IPS-18c (cell line): ENCODE data around the gene MKNK1.

ENCODE experiments used
- H3K4me3 ChIP-seq: 2 replicates; pipeline ENCODE4 v1.7.0; 2013; ENCODE audit warnings: low read depth, mild to moderate bottlenecking, low read length, moderate library complexity; ENCODE audit not compliant: insufficient read depth
- H3K9me3 ChIP-seq: one replicate; pipeline ENCODE4 v1.6.1; 2013; ENCODE audit warnings: mild to moderate bottlenecking, low read length, moderate library complexity; ENCODE audit not compliant: control insufficient read depth, insufficient read depth

Gene MKNK1

DNA sequence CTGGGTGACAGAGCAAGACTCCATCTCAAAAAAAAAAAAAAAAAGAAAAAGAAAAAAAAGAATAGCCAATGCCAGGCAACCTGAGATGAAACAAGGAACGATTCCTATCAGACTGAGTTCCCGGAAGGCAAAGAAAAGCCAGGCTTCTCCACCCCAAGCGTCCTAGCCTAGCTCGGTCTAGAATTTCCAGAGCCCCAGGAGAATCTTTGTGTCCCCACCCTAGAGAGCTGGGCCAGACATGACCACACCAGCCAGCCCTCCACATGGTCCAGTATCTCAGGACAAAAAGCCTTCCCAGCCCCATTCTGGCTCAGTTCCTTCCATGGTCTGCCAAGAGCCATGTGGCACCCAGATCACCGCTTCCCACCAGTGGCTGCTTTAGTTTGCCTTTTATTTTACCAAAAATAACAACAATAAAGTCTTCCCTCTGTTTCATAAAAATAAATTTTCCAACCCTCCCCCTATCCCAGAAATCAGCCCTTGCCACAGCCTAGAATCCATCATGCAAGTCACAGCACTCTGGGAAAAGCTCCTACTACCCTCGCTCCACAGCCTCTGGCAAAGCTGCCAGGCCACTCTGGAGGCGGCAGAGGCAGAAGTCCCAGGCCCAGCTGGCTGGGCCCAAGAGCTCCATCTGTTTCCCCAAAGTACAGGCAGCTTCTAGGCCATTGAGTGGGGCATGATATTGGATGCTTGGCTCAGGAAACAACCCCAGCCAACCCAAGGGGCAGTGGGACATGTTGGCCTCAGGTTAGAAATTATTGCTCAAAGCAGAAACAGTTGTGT, 3.5 kb upstream of the MKNK1 start:
- no peak overlapping the region for H3K4me3 ChIP-seq

GRCh38 chr1:46606255-46606965, 2.3 kb upstream of the MKNK1 start:
- no peak overlapping the region for H3K4me3 ChIP-seq
- no peaks in the 10 kb centered on the region for H3K9me3 ChIP-seq

More for the DNA sequence above, 3.5 kb upstream of the MKNK1 start:
- H3K9me3 ChIP-seq = no peaks in the 10 kb centered on the region

GRCh38 chr1:46605232-46605631, 1.2 kb upstream of the MKNK1 start:
- Histone ChIP-seq H3K9me3 (no peaks in the 10 kb centered on the region), H3K4me3 (no peak overlapping the region)

- Histone ChIP-seq H3K4me3 (peak overlapping the region; percentile 89), H3K9me3 (no peaks in the 10 kb centered on the region)
These were observed 599 bp downstream of the MKNK1 start for GRCh38 chr1:46603481-46603857.

- no peak overlapping the region for H3K4me3 ChIP-seq
- no peaks in the 10 kb centered on the region for H3K9me3 ChIP-seq
These were observed 2.6 kb downstream of the MKNK1 start for GRCh38 chr1:46601257-46602007.

DNA sequence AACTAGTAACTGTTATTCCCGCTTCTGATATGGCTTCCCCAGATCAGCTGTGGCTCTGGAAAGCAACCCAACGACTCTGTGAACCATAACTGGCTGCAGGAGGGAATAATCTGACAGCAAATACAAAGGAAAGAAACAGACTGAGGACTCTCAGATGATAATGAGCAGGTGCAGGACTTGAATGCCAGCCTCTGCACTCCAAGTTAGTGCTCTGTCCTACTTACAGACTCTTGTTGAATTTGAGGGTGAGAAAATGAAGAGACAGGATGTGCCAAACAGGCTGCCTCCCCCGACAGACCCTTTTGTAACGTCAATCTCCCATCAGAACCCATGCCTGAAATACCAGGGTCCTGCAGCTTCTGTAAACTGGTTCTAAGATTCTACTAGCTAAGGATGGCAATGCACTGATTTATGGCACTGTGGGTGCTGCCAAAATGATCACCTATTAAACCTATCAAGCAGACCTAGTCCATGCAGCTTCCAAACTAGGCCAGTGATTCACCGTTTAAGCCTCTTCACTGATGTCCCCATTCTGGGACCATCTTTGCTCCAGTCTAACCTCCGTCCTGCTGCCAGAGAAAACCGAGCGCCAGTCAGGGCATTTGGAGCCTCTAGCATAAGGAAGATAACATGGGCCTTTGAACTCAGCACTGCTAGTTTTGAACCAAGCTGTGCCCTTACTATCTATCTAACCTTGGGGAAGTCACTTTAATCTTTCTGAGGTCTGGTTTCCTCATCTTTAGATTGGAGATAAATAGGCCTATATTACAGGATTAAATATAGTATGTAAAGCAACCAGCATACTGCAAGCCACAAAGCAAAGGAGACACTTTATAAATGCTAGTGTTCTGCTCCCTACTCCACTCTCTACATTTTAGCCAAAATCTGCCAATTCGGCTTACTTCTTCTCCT, 4.8 kb downstream of the MKNK1 start:
- Histone ChIP-seq H3K4me3 (no peak overlapping the region), H3K9me3 (no peaks in the 10 kb centered on the region)

GRCh38 chr1:46596846-46597245, 7.2 kb downstream of the MKNK1 start:
- Histone ChIP-seq H3K4me3 (no peak overlapping the region), H3K9me3 (no peaks in the 10 kb centered on the region)

- H3K4me3 ChIP-seq = no peak overlapping the region
- no peaks in the 10 kb centered on the region for H3K9me3 ChIP-seq
These were observed 8.0 kb downstream of the MKNK1 start for GRCh38 chr1:46596036-46596435.

- Histone ChIP-seq H3K4me3 (no peak overlapping the region), H3K9me3 (no peaks in the 10 kb centered on the region)
These were observed 8.9 kb downstream of the MKNK1 start for GRCh38 chr1:46595127-46595526.

- no peaks in the 10 kb centered on the region for H3K9me3 ChIP-seq
- no peak overlapping the region for H3K4me3 ChIP-seq
These were observed 10.0 kb downstream of the MKNK1 start for GRCh38 chr1:46594063-46594462.

GRCh38 chr1:46592823-46593222, 11.2 kb downstream of the MKNK1 start:
- Histone ChIP-seq H3K4me3 (no peak overlapping the region), H3K9me3 (no peaks in the 10 kb centered on the region)

GRCh38 chr1:46589529-46589928, 14.5 kb downstream of the MKNK1 start:
- Histone ChIP-seq H3K4me3 (no peak overlapping the region), H3K9me3 (no peaks in the 10 kb centered on the region)

- Histone ChIP-seq H3K9me3 (no peaks in the 10 kb centered on the region), H3K4me3 (no peak overlapping the region)
These were observed 17.0 kb downstream of the MKNK1 start for GRCh38 chr1:46587069-46587468.

DNA sequence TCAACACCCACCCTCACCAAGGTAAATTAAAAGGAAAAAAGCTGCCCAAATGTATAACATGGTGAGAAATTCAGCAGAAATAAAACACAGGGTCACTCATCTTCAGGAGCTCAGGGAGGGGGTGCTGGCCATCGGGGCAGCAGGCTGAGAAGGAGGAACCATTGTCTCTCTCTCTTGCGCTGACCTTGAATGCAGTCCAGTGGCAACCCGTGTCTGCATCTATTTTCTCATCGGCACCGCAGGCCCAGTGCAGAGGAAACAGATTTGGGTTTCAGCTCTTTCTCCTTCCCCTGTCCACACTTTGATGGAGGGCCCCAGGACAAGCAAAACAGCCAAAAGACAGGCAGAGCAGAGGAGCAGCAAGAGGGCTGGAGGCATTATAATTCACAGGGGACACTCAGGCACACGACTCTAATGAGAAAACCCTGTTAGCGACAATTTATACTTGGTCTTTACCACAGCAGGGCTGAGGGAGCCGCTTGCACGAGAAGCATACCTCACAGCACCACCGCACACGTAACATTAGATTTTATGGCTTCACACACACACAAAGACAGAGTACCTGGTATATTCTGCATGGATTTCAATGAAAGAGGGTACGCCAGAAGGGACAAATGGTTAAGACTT, 18.6 kb downstream of the MKNK1 start:
- Histone ChIP-seq H3K9me3 (no peaks in the 10 kb centered on the region), H3K4me3 (no peak overlapping the region)

DNA sequence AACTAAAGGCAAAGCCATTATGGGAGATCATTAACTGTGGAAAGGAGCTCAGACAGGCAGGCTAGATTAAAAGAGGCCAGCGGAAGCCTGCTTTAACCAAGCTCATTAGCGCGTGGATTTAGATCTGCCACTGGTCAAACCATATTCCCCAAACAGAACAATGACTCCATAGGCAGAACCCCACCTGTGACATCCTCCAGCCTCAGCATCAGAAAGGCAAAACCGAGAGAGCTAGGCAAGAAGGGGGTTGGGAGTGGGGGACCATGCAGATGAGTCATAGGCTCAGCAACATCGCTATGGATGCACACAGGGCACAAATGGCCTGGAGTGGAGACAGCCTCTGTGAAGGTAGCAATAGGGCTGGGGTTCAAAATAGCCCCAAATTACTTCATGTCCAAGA, 20.6 kb downstream of the MKNK1 start:
- Histone ChIP-seq H3K9me3 (no peaks in the 10 kb centered on the region), H3K4me3 (no peak overlapping the region)

GRCh38 chr1:46582972-46583371, 21.1 kb downstream of the MKNK1 start:
- Histone ChIP-seq H3K4me3 (no peak overlapping the region), H3K9me3 (no peaks in the 10 kb centered on the region)
